Neural progenitor cell (in vitro differentiated cells): Measurements from ENCODE around the gene KIT. TPM values are rescaled to one million over a fixed set of nuclear protein-coding genes. Genes with fewer than 3 reads are reported as not detected.
"Not testable (repeated sequence)": the region's sequence is repeated elsewhere in the genome, so short reads cannot be mapped to it uniquely, and the experiment has no call there.

Source experiments
- DNase-seq: peaks from one replicate; pipeline ENCODE4 v3.0.0-alpha.2; 2016; ENCODE audit warnings: low spot score
- H2AFZ ChIP-seq: fragments of 200-600 bp; sonication (generic); replicated peaks from 2 replicates; pipeline ENCODE4 v1.6.1; 2016; ENCODE audit warnings: antibody characterized with exemption
- H3F3A ChIP-seq: fragments of 200-600 bp; sonication (generic); 2 replicates; pipeline ENCODE4 v1.6.1; 2016; ENCODE audit warnings: antibody characterized with exemption, low read depth
- H3K27ac ChIP-seq: fragments of 200-600 bp; sonication (generic); 2 replicates; pipeline ENCODE4 v1.5.1; 2016; ENCODE audit warnings: mild to moderate bottlenecking
- H3K27me3 ChIP-seq: fragments of 200-600 bp; sonication (generic); 2 replicates; pipeline ENCODE4 v1.6.1; 2016; ENCODE audit warnings: mild to moderate bottlenecking, moderate library complexity
- H3K36me3 ChIP-seq: fragments of 200-600 bp; sonication (generic); 2 replicates; pipeline ENCODE4 v1.5.1; 2016
- H3K4me1 ChIP-seq: fragments of 200-600 bp; sonication (generic); 2 replicates; pipeline ENCODE4 v1.6.1; 2016; ENCODE audit warnings: mixed run types
- H3K4me2 ChIP-seq: fragments of 200-600 bp; sonication (generic); 2 replicates; pipeline ENCODE4 v1.6.1; 2016
- H3K4me3 ChIP-seq: fragments of 200-600 bp; sonication (generic); 2 replicates; pipeline ENCODE4 v1.5.1; 2016
- H3K79me2 ChIP-seq: fragments of 200-600 bp; sonication (generic); 2 replicates; pipeline ENCODE4 v1.6.1; 2016; ENCODE audit warnings: low read depth
- H3K9ac ChIP-seq: fragments of 200-600 bp; sonication (generic); 2 replicates; pipeline ENCODE4 v1.6.1; 2016
- H3K9me3 ChIP-seq: fragments of 200-600 bp; sonication (generic); 2 replicates; pipeline ENCODE4 v1.5.1; 2016; ENCODE audit warnings: low read depth
- H4K20me1 ChIP-seq: fragments of 200-600 bp; sonication (generic); 2 replicates; pipeline ENCODE4 v1.6.1; 2016; ENCODE audit warnings: low read depth
- H3K27ac Mint-ChIP-seq: 3 replicates; pipeline ENCODE4 v1.8.0; 2021; ENCODE audit warnings: mixed read lengths
- H3K27me3 Mint-ChIP-seq: 2 replicates; pipeline ENCODE4 v1.8.0; 2022; ENCODE audit warnings: low read depth, mild to moderate bottlenecking, inconsistent platforms, moderate library complexity, mixed read lengths; ENCODE audit not compliant: insufficient read depth
- H3K36me3 Mint-ChIP-seq: 3 replicates; pipeline ENCODE4 v1.8.0; 2021; ENCODE audit warnings: mixed read lengths
- H3K4me1 Mint-ChIP-seq: 3 replicates; pipeline ENCODE4 v1.8.0; 2021; ENCODE audit warnings: mixed read lengths
- H3K4me3 Mint-ChIP-seq: 3 replicates; pipeline ENCODE4 v1.8.0; 2021; ENCODE audit warnings: mild to moderate bottlenecking, moderate library complexity, mixed read lengths
- H3K9me3 Mint-ChIP-seq: 3 replicates; pipeline ENCODE4 v1.8.0; 2020; ENCODE audit warnings: mixed read lengths
- EZH2 ChIP-seq: fragments of 200-600 bp; sonication (generic); IDR thresholded peaks from 2 replicates; pipeline ENCODE4 v1.6.1; 2017; ENCODE audit warnings: antibody characterized with exemption, mild to moderate bottlenecking, moderate library complexity
- EZH2phosphoT487 ChIP-seq: fragments of 200-600 bp; sonication (generic); IDR thresholded peaks from 2 replicates; pipeline ENCODE4 v1.6.1; 2017; ENCODE audit warnings: antibody characterized with exemption
- total RNA-seq: library from RNA; depleted of rRNA; stranded (reverse); fragments of >200 nt; gene quantifications from 2 replicates; pipeline ENCODE4 v1.2.3, GENCODE V29; 2015; ENCODE audit warnings: low replicate concordance
- TF ChIP-seq, protein P1 (sequence below): fragments of 200-600 bp; sonication (generic); IDR thresholded peaks from 2 replicates; pipeline ENCODE4 v1.5.1; 2017; ENCODE audit warnings: antibody characterized with exemption, mild to moderate bottlenecking

Gene KIT
- total RNA-seq, 1 donor from 2014 or later: 4.6 TPM

- H3K4me2 ChIP-seq: no peak overlapping the region
- Mint-ChIP-seq H3K9me3 (peaks cover 2% of the 10 kb centered on the region), H3K27me3 (no peaks in the 10 kb centered on the region), H3K4me1 (peaks cover 2% of the 10 kb centered on the region), H3K36me3 (no peaks in the 10 kb centered on the region), H3K27ac (no peak overlapping the region), H3K4me3 (no peak overlapping the region)
- DNase-seq: no peak
- no peaks in the 10 kb centered on the region for H3K36me3 ChIP-seq
- H3K27ac ChIP-seq: no peak overlapping the region
- TF ChIP-seq, protein P1, sequence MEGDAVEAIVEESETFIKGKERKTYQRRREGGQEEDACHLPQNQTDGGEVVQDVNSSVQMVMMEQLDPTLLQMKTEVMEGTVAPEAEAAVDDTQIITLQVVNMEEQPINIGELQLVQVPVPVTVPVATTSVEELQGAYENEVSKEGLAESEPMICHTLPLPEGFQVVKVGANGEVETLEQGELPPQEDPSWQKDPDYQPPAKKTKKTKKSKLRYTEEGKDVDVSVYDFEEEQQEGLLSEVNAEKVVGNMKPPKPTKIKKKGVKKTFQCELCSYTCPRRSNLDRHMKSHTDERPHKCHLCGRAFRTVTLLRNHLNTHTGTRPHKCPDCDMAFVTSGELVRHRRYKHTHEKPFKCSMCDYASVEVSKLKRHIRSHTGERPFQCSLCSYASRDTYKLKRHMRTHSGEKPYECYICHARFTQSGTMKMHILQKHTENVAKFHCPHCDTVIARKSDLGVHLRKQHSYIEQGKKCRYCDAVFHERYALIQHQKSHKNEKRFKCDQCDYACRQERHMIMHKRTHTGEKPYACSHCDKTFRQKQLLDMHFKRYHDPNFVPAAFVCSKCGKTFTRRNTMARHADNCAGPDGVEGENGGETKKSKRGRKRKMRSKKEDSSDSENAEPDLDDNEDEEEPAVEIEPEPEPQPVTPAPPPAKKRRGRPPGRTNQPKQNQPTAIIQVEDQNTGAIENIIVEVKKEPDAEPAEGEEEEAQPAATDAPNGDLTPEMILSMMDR: no peak
- no peak for TF ChIP-seq EZH2
- TF ChIP-seq EZH2phosphoT487: no peak
- H4K20me1 ChIP-seq: no peaks in the 10 kb centered on the region
- H3K9me3 ChIP-seq: no peaks in the 10 kb centered on the region
- H3K4me3 ChIP-seq: no peak overlapping the region
- H3F3A ChIP-seq: no peaks in the 10 kb centered on the region
- H3K79me2 ChIP-seq: no peaks in the 10 kb centered on the region
- H2AFZ ChIP-seq: no peak overlapping the region
- peaks cover 6% of the 10 kb centered on the region for H3K4me1 ChIP-seq
- H3K9ac ChIP-seq: no peak overlapping the region
- H3K27me3 ChIP-seq: no peaks in the 10 kb centered on the region
Measured at GRCh38 chr4:54635318-54635717, 22.4 kb upstream of the KIT start.

GRCh38 chr4:54637325-54637724, 20.4 kb upstream of the KIT start:
- Mint-ChIP-seq H3K36me3 (no peaks in the 10 kb centered on the region), H3K9me3 (peaks cover 2% of the 10 kb centered on the region), H3K27me3 (no peaks in the 10 kb centered on the region), H3K27ac (no peak overlapping the region), H3K4me3 (no peak overlapping the region), H3K4me1 (peaks cover 2% of the 10 kb centered on the region)
- Histone ChIP-seq H2AFZ (no peak overlapping the region), H3F3A (no peaks in the 10 kb centered on the region), H3K4me3 (no peak overlapping the region), H3K27ac (no peak overlapping the region), H3K27me3 (no peaks in the 10 kb centered on the region), H3K36me3 (no peaks in the 10 kb centered on the region), H3K4me2 (no peak overlapping the region), H4K20me1 (no peaks in the 10 kb centered on the region), H3K9me3 (no peaks in the 10 kb centered on the region), H3K9ac (no peak overlapping the region), H3K79me2 (no peaks in the 10 kb centered on the region), H3K4me1 (peaks cover 6% of the 10 kb centered on the region)
- TF ChIP-seq EZH2: no peak
- no peak for TF ChIP-seq EZH2phosphoT487
- TF ChIP-seq, protein P1: no peak
- no peak for DNase-seq

- not testable (repeated sequence) for H3K79me2 ChIP-seq, H3K36me3 ChIP-seq, H4K20me1 ChIP-seq, DNase-seq, H3K4me3 ChIP-seq, H3K9me3 ChIP-seq, H3F3A ChIP-seq, H2AFZ ChIP-seq, H3K27me3 Mint-ChIP-seq, H3K9me3 Mint-ChIP-seq, H3K27ac ChIP-seq, H3K36me3 Mint-ChIP-seq, H3K4me3 Mint-ChIP-seq, H3K27me3 ChIP-seq, H3K9ac ChIP-seq, H3K4me2 ChIP-seq, H3K27ac Mint-ChIP-seq
- H3K4me1 Mint-ChIP-seq: peaks cover 16% of the 10 kb centered on the region
- H3K4me1 ChIP-seq: peaks cover 13% of the 10 kb centered on the region
Measured at GRCh38 chr4:54641101-54641500, 16.7 kb upstream of the KIT start.

DNA sequence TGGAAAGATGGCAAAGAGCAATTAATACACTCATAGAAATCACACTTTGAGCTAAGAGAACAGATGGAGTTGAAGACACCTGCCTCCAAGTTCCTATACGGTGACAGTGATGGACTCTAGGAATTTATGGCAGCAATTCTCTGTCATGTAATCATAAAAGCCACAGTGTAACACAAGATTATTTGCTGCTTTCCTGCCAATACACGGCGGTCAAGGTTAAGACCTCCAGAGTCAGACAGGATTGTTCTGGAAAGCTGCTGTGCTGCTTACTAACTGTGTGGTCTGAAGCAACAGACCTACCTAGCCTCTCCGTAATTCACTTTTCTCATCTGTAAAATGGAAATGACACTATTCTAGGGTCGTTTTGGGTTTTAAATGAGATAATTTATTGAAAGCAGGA, 14.6 kb upstream of the KIT start:
- no peak overlapping the region for H3K4me3 ChIP-seq
- H4K20me1 ChIP-seq: no peaks in the 10 kb centered on the region
- H3F3A ChIP-seq: no peaks in the 10 kb centered on the region
- Mint-ChIP-seq H3K27ac (no peak overlapping the region), H3K9me3 (no peaks in the 10 kb centered on the region), H3K36me3 (no peaks in the 10 kb centered on the region), H3K27me3 (peaks cover 5% of the 10 kb centered on the region), H3K4me1 (peaks cover 16% of the 10 kb centered on the region), H3K4me3 (no peak overlapping the region)
- H3K4me2 ChIP-seq: no peak overlapping the region
- H3K4me1 ChIP-seq: peaks cover 14% of the 10 kb centered on the region
- H2AFZ ChIP-seq: no peak overlapping the region
- no peaks in the 10 kb centered on the region for H3K79me2 ChIP-seq
- H3K36me3 ChIP-seq: no peaks in the 10 kb centered on the region
- no peaks in the 10 kb centered on the region for H3K27me3 ChIP-seq
- H3K27ac ChIP-seq: no peak overlapping the region
- H3K9ac ChIP-seq: no peak overlapping the region
- no peaks in the 10 kb centered on the region for H3K9me3 ChIP-seq
- no peak for TF ChIP-seq EZH2phosphoT487
- TF ChIP-seq, protein P1: no peak
- no peak for TF ChIP-seq EZH2
- no peak for DNase-seq
